ENCODE measurements around the gene NLRP13. TPM values are rescaled to one million over a fixed set of nuclear protein-coding genes. Genes with fewer than 3 reads are reported as not detected.

Gene NLRP13, protein sequence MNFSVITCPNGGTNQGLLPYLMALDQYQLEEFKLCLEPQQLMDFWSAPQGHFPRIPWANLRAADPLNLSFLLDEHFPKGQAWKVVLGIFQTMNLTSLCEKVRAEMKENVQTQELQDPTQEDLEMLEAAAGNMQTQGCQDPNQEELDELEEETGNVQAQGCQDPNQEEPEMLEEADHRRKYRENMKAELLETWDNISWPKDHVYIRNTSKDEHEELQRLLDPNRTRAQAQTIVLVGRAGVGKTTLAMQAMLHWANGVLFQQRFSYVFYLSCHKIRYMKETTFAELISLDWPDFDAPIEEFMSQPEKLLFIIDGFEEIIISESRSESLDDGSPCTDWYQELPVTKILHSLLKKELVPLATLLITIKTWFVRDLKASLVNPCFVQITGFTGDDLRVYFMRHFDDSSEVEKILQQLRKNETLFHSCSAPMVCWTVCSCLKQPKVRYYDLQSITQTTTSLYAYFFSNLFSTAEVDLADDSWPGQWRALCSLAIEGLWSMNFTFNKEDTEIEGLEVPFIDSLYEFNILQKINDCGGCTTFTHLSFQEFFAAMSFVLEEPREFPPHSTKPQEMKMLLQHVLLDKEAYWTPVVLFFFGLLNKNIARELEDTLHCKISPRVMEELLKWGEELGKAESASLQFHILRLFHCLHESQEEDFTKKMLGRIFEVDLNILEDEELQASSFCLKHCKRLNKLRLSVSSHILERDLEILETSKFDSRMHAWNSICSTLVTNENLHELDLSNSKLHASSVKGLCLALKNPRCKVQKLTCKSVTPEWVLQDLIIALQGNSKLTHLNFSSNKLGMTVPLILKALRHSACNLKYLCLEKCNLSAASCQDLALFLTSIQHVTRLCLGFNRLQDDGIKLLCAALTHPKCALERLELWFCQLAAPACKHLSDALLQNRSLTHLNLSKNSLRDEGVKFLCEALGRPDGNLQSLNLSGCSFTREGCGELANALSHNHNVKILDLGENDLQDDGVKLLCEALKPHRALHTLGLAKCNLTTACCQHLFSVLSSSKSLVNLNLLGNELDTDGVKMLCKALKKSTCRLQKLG
- total RNA-seq = not detected
- long read RNA-seq, donor 1 = 0 reads
- long read RNA-seq, donor 2 = 0 reads

DNA sequence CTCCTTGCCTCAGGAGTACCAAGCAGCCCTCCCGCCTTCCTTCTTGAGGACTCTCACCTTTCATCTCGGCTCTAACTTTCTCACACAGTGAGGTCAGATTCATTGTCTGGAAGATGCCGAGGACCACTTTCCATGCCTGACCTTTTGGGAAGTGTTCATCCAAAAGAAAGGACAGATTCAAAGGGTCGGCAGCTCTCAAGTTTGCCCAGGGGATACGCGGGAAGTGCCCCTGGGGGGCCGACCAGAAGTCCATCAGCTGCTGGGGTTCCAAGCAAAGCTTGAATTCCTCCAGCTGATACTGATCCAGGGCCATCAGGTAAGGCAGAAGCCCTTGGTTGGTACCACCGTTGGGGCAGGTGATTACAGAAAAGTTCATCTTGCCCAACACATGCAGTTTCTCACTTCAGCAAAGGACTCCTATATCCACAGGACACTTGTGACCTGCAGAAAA is at the start of gene NLRP13:
TSS of gene NLRP13 (minus strand) at position 401 of the 451 bp plus-strand sequence. CDS start at position 376, 25 bp downstream.
- no peaks in the 10 kb centered on the region for H3K36me3 ChIP-seq (ENCODE audit: low read depth)

DNA sequence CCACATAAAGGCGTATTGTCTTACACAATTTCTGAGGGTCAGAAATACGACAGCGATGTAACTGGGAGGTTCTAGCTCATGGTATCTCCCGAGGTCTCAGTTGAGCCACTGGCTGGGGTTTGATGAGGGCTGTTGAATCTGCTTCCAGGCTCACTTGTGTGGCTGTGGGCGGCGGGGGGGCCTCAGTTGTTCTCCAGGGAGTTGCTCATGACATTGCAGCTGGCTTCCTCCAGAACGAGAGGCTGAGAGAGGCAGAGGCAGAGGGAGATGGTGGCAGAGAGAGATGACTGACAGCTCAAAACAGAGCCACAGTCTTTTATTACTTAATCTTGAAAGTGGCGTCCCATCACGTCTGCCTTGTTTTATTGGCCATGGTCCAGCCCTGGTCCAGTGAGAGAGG is 48.3 kb upstream of the NLRP13 start:
- TF ChIP-seq, protein P1, sequence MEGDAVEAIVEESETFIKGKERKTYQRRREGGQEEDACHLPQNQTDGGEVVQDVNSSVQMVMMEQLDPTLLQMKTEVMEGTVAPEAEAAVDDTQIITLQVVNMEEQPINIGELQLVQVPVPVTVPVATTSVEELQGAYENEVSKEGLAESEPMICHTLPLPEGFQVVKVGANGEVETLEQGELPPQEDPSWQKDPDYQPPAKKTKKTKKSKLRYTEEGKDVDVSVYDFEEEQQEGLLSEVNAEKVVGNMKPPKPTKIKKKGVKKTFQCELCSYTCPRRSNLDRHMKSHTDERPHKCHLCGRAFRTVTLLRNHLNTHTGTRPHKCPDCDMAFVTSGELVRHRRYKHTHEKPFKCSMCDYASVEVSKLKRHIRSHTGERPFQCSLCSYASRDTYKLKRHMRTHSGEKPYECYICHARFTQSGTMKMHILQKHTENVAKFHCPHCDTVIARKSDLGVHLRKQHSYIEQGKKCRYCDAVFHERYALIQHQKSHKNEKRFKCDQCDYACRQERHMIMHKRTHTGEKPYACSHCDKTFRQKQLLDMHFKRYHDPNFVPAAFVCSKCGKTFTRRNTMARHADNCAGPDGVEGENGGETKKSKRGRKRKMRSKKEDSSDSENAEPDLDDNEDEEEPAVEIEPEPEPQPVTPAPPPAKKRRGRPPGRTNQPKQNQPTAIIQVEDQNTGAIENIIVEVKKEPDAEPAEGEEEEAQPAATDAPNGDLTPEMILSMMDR (IDR thresholded peaks at IDR 0.05) = no peak
- DNase-seq = no peak
- Histone ChIP-seq H3K4me1 (ENCODE audit: low read depth) (no peaks in the 10 kb centered on the region), H3K36me3 (ENCODE audit: low read depth) (no peaks in the 10 kb centered on the region), H3K4me3 (no peak overlapping the region), H3K9me3 (no peaks in the 10 kb centered on the region)
- no peak for ATAC-seq
- intact Hi-C loops (cut with DNase I, micrococcal nuclease) = no loop called here

More for the DNA sequence above, at the start of gene NLRP13:
- TF ChIP-seq, protein P1 (IDR thresholded peaks at IDR 0.05) = no peak
- no peak for DNase-seq
- Histone ChIP-seq H3K4me3 (no peak within 1 kb of the TSS), H3K9me3 (no peaks in the 10 kb centered on the region), H3K4me1 (ENCODE audit: low read depth) (no peaks in the 10 kb centered on the region)
- no peak for ATAC-seq
- intact Hi-C loops (cut with DNase I, micrococcal nuclease) = no loop called here

DNA sequence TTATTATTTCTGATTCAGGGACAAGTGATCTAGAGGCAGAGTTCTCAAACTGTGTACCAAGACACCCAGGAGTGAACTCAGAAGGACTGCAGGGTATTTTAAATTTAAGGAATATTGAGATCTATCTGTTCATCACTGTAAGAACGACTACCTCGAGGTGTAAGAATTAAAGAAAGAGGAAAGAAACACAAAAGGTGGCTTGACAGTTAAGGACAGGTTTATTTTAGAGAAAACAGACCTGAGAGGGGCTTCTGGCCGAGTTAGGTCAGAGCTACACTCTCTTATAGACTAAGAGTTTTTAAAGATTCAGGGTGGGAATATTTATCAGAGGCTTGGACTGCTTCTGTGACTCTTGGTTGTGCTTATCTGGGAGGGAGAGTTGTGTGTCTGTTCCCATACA is 41.8 kb upstream of the NLRP13 start:
- ATAC-seq (no peak), DNase-seq (no peak)
- no peaks in the 10 kb centered on the region for H3K9me3 ChIP-seq
- TF ChIP-seq, protein P1 (IDR thresholded peaks at IDR 0.05) = no peak
- H3K4me1 ChIP-seq (ENCODE audit: low read depth) = no peaks in the 10 kb centered on the region
- intact Hi-C loops (cut with DNase I, micrococcal nuclease) = no loop called here
- H3K36me3 ChIP-seq (ENCODE audit: low read depth) = no peaks in the 10 kb centered on the region
- no peak overlapping the region for H3K4me3 ChIP-seq

DNA sequence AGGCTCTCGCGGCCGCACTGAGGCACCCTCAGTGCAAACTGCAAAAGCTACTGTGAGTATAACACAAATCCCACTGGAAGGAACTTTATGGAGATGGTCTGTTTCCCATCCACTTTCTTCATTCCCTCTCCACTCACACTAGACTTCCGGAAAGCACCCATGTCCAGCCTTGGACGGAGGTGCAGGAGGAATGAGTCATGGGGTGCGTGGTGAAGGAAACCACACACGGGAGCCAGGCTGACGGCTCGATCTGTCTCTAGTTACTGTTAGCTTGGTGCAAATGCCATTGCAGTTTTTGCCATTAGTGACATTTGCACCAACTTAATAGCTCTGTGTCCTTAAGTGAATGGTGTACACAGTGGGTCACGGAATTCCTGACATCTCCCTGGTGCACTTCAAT is 30.1 kb upstream of the NLRP13 start:
- no peak overlapping the region for H3K4me3 ChIP-seq
- H3K4me1 ChIP-seq (ENCODE audit: low read depth) = no peaks in the 10 kb centered on the region
- TF ChIP-seq, protein P1 (IDR thresholded peaks at IDR 0.05) = no peak
- DNase-seq = no peak
- no peaks in the 10 kb centered on the region for H3K36me3 ChIP-seq (ENCODE audit: low read depth)
- intact Hi-C loops (cut with DNase I, micrococcal nuclease) = no loop called here
- no peak for ATAC-seq
- no peaks in the 10 kb centered on the region for H3K9me3 ChIP-seq

DNA sequence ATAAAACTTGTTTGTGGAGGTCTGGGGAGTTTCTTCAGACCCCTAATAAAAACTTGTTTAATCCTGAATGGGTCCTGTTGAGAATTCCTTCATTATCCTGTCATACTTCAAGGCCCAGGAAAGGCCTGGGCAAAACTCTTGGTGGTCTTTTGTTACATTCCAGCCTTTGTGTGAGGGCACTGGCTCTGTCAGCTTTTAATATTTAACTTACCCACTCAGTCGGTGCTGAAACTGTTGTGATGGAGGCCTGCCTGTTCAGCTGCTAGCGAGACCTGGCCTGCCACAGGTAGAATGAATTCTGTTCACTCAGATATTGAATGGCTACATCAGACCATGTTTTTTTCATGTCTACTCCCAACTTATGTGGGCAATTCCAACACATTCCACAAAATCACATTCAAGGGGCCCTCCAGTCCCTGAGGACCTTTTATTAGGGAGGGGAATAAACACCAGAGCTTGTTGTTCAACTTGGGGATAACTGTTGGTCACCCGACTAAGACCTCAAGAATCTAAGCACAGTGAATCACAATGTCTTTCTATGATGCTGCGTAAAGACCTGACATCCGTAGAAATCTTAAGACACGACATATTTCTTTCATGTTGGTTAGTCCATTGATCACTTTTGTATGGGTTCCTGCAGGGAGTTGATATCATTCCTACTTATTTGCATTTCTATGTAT is 28.0 kb upstream of the NLRP13 start:
- Histone ChIP-seq H3K36me3 (ENCODE audit: low read depth) (no peaks in the 10 kb centered on the region), H3K4me3 (no peak overlapping the region), H3K4me1 (ENCODE audit: low read depth) (no peaks in the 10 kb centered on the region), H3K9me3 (no peaks in the 10 kb centered on the region)
- TF ChIP-seq, protein P1 (IDR thresholded peaks at IDR 0.05) = no peak
- intact Hi-C loops (cut with DNase I, micrococcal nuclease) = no loop called here
- ATAC-seq = no peak
- DNase-seq = no peak

All from mucosa of descending colon (tissue), 3 donors.